Neural progenitor cell (in vitro differentiated cells): ENCODE measurements around the gene TLR8. TPM values are rescaled to one million over a fixed set of nuclear protein-coding genes. Genes with fewer than 3 reads are reported as not detected.
A peak's percentile ranks its signal among the peaks of the same experiment; 100 is the strongest.

ENCODE experiments used
- DNase-seq: peaks from one replicate; pipeline ENCODE4 v3.0.0-alpha.2; 2016; ENCODE audit warnings: low spot score
- H2AFZ ChIP-seq: fragments of 200-600 bp; sonication (generic); replicated peaks from 2 replicates; pipeline ENCODE4 v1.6.1; 2016; ENCODE audit warnings: antibody characterized with exemption
- H3F3A ChIP-seq: fragments of 200-600 bp; sonication (generic); 2 replicates; pipeline ENCODE4 v1.6.1; 2016; ENCODE audit warnings: antibody characterized with exemption, low read depth
- H3K27ac ChIP-seq: fragments of 200-600 bp; sonication (generic); 2 replicates; pipeline ENCODE4 v1.5.1; 2016; ENCODE audit warnings: mild to moderate bottlenecking
- H3K27me3 ChIP-seq: fragments of 200-600 bp; sonication (generic); 2 replicates; pipeline ENCODE4 v1.6.1; 2016; ENCODE audit warnings: mild to moderate bottlenecking, moderate library complexity
- H3K36me3 ChIP-seq: fragments of 200-600 bp; sonication (generic); 2 replicates; pipeline ENCODE4 v1.5.1; 2016
- H3K4me1 ChIP-seq: fragments of 200-600 bp; sonication (generic); 2 replicates; pipeline ENCODE4 v1.6.1; 2016; ENCODE audit warnings: mixed run types
- H3K4me2 ChIP-seq: fragments of 200-600 bp; sonication (generic); 2 replicates; pipeline ENCODE4 v1.6.1; 2016
- H3K4me3 ChIP-seq: fragments of 200-600 bp; sonication (generic); 2 replicates; pipeline ENCODE4 v1.5.1; 2016
- H3K79me2 ChIP-seq: fragments of 200-600 bp; sonication (generic); 2 replicates; pipeline ENCODE4 v1.6.1; 2016; ENCODE audit warnings: low read depth
- H3K9ac ChIP-seq: fragments of 200-600 bp; sonication (generic); 2 replicates; pipeline ENCODE4 v1.6.1; 2016
- H3K9me3 ChIP-seq: fragments of 200-600 bp; sonication (generic); 2 replicates; pipeline ENCODE4 v1.5.1; 2016; ENCODE audit warnings: low read depth
- H4K20me1 ChIP-seq: fragments of 200-600 bp; sonication (generic); 2 replicates; pipeline ENCODE4 v1.6.1; 2016; ENCODE audit warnings: low read depth
- H3K27ac Mint-ChIP-seq: 3 replicates; pipeline ENCODE4 v1.8.0; 2021; ENCODE audit warnings: mixed read lengths
- H3K27me3 Mint-ChIP-seq: 2 replicates; pipeline ENCODE4 v1.8.0; 2022; ENCODE audit warnings: low read depth, mild to moderate bottlenecking, inconsistent platforms, moderate library complexity, mixed read lengths; ENCODE audit not compliant: insufficient read depth
- H3K36me3 Mint-ChIP-seq: 3 replicates; pipeline ENCODE4 v1.8.0; 2021; ENCODE audit warnings: mixed read lengths
- H3K4me1 Mint-ChIP-seq: 3 replicates; pipeline ENCODE4 v1.8.0; 2021; ENCODE audit warnings: mixed read lengths
- H3K4me3 Mint-ChIP-seq: 3 replicates; pipeline ENCODE4 v1.8.0; 2021; ENCODE audit warnings: mild to moderate bottlenecking, moderate library complexity, mixed read lengths
- H3K9me3 Mint-ChIP-seq: 3 replicates; pipeline ENCODE4 v1.8.0; 2020; ENCODE audit warnings: mixed read lengths
- EZH2 ChIP-seq: fragments of 200-600 bp; sonication (generic); IDR thresholded peaks from 2 replicates; pipeline ENCODE4 v1.6.1; 2017; ENCODE audit warnings: antibody characterized with exemption, mild to moderate bottlenecking, moderate library complexity
- EZH2phosphoT487 ChIP-seq: fragments of 200-600 bp; sonication (generic); IDR thresholded peaks from 2 replicates; pipeline ENCODE4 v1.6.1; 2017; ENCODE audit warnings: antibody characterized with exemption
- total RNA-seq: library from RNA; depleted of rRNA; stranded (reverse); fragments of >200 nt; gene quantifications from 2 replicates; pipeline ENCODE4 v1.2.3, GENCODE V29; 2015; ENCODE audit warnings: low replicate concordance
- TF ChIP-seq, protein P1 (sequence below): fragments of 200-600 bp; sonication (generic); IDR thresholded peaks from 2 replicates; pipeline ENCODE4 v1.5.1; 2017; ENCODE audit warnings: antibody characterized with exemption, mild to moderate bottlenecking

TLR8 gene
- total RNA-seq, 1 donor from 2014 or later, result not detected

DNA sequence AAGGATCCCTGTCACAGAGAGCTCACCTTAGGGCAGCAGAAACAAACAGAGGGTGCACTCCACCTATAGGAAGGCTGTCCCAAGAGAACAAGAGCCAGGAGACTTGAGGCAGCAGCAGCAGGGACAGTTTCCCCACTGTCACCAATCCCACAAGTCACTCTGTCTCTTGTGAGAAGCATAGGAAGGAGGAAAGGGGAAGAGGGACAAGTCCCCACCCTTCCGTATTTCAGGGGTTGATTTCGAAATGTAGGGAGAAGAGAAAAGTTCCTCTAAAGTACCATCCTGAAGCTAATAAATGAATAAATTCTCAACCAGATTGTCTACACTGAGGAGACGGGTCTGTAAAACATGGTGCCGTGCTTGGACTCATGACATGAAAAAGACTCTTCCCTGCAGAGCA, 9.5 kb upstream of the TLR8 start:
- H2AFZ ChIP-seq, result no peak overlapping the region
- no peak overlapping the region for H3K4me3 ChIP-seq
- TF ChIP-seq EZH2 (no peak), EZH2phosphoT487 (no peak)
- TF ChIP-seq, protein P1, sequence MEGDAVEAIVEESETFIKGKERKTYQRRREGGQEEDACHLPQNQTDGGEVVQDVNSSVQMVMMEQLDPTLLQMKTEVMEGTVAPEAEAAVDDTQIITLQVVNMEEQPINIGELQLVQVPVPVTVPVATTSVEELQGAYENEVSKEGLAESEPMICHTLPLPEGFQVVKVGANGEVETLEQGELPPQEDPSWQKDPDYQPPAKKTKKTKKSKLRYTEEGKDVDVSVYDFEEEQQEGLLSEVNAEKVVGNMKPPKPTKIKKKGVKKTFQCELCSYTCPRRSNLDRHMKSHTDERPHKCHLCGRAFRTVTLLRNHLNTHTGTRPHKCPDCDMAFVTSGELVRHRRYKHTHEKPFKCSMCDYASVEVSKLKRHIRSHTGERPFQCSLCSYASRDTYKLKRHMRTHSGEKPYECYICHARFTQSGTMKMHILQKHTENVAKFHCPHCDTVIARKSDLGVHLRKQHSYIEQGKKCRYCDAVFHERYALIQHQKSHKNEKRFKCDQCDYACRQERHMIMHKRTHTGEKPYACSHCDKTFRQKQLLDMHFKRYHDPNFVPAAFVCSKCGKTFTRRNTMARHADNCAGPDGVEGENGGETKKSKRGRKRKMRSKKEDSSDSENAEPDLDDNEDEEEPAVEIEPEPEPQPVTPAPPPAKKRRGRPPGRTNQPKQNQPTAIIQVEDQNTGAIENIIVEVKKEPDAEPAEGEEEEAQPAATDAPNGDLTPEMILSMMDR, result no peak
- no peaks in the 10 kb centered on the region for H3K36me3 ChIP-seq
- no peaks in the 10 kb centered on the region for H3K36me3 Mint-ChIP-seq
- H4K20me1 ChIP-seq, result no peaks in the 10 kb centered on the region
- H3K27me3 Mint-ChIP-seq, result peaks cover 7% of the 10 kb centered on the region
- H3K9ac ChIP-seq, result no peak overlapping the region
- no peak overlapping the region for H3K4me2 ChIP-seq
- no peaks in the 10 kb centered on the region for H3K4me1 Mint-ChIP-seq
- no peak for DNase-seq
- no peaks in the 10 kb centered on the region for H3K9me3 ChIP-seq
- no peaks in the 10 kb centered on the region for H3K27me3 ChIP-seq
- no peaks in the 10 kb centered on the region for H3K4me1 ChIP-seq
- H3K27ac ChIP-seq, result no peak overlapping the region
- H3K79me2 ChIP-seq, result no peaks in the 10 kb centered on the region
- no peak overlapping the region for H3K27ac Mint-ChIP-seq
- no peak overlapping the region for H3K4me3 Mint-ChIP-seq
- H3K9me3 Mint-ChIP-seq, result no peaks in the 10 kb centered on the region
- H3F3A ChIP-seq, result no peaks in the 10 kb centered on the region

DNA sequence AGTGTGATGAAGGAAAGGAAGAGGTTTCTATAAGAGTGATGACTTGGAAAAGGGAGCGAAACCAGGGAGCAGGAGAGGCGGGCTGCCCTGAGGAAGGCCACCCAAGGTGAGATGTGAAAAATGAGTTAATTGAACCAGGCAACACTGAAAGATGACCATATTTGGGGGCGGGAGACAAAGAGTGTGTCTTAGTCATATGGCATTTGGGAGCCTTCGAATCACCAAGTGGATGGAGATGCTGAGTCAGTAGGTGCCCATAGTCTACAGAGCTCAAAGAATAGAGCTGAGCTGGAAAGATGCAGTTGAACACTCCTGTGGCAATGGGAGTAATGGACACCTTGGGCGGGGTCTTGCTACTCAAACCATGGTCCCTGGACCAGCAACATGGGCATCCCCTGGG, 8.3 kb upstream of the TLR8 start:
- no peaks in the 10 kb centered on the region for H3K79me2 ChIP-seq
- Mint-ChIP-seq H3K4me3 (no peak overlapping the region), H3K9me3 (no peaks in the 10 kb centered on the region), H3K36me3 (no peaks in the 10 kb centered on the region), H3K27me3 (peaks cover 7% of the 10 kb centered on the region), H3K4me1 (no peaks in the 10 kb centered on the region), H3K27ac (no peak overlapping the region)
- TF ChIP-seq EZH2phosphoT487 (no peak), EZH2 (no peak)
- TF ChIP-seq, protein P1, result no peak
- H3K36me3 ChIP-seq, result no peaks in the 10 kb centered on the region
- no peak for DNase-seq
- H4K20me1 ChIP-seq, result no peaks in the 10 kb centered on the region
- no peak overlapping the region for H3K27ac ChIP-seq
- H2AFZ ChIP-seq, result no peak overlapping the region
- no peaks in the 10 kb centered on the region for H3K27me3 ChIP-seq
- H3K4me2 ChIP-seq, result no peak overlapping the region
- H3K9ac ChIP-seq, result no peak overlapping the region
- no peak overlapping the region for H3K4me3 ChIP-seq
- H3K4me1 ChIP-seq, result no peaks in the 10 kb centered on the region
- no peaks in the 10 kb centered on the region for H3K9me3 ChIP-seq
- no peaks in the 10 kb centered on the region for H3F3A ChIP-seq

DNA sequence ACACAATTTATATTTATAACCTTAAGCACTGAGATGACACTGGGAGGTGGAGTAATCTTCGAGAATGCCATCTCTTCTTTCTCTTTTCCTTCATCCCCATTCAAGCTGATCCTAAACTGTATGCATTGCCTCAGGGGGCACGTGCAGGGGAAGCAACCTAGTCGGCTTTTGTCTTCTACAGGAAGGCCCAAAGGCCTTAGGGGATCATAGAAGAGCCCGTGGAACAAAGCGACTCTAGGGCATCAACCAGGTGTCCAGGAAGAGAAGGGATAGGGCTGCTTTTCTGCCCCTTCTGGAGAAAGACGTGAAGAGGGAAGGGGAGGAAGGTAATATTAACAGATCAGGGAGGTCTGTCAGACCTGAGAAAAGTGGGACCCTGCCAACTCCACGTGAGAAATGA, 6.9 kb upstream of the TLR8 start:
- Histone ChIP-seq H4K20me1 (no peaks in the 10 kb centered on the region), H3K27ac (no peak overlapping the region), H3K9ac (no peak overlapping the region), H3K36me3 (no peaks in the 10 kb centered on the region), H3K79me2 (no peaks in the 10 kb centered on the region), H3K27me3 (no peaks in the 10 kb centered on the region), H2AFZ (no peak overlapping the region), H3K4me1 (no peaks in the 10 kb centered on the region), H3F3A (no peaks in the 10 kb centered on the region), H3K9me3 (no peaks in the 10 kb centered on the region), H3K4me2 (no peak overlapping the region), H3K4me3 (no peak overlapping the region)
- TF ChIP-seq, protein P1, result no peak
- TF ChIP-seq EZH2phosphoT487 (no peak), EZH2 (no peak)
- DNase-seq, result no peak
- no peaks in the 10 kb centered on the region for H3K36me3 Mint-ChIP-seq
- no peaks in the 10 kb centered on the region for H3K4me1 Mint-ChIP-seq
- no peak overlapping the region for H3K4me3 Mint-ChIP-seq
- peaks cover 7% of the 10 kb centered on the region for H3K27me3 Mint-ChIP-seq
- H3K9me3 Mint-ChIP-seq, result no peaks in the 10 kb centered on the region
- no peak overlapping the region for H3K27ac Mint-ChIP-seq

DNA sequence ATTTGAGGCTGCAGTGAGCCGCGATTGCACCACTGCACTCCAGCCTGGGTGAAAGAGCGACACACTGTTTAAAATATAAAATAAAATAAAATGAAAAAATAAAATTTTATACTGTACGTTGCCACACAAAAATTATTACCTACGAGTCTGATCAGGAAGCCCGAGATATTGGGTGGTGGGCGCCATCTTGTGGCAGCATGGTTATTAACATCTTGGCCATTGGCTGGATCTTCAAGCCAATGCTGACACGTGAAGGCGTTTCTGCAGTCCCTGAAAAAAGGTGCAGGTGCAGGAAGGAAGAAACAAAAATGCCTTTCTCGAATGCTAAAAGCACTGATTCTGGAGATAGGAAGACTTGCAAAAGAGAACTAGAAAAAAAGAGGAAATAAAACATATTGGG, 4.9 kb upstream of the TLR8 start:
- no peaks in the 10 kb centered on the region for H3K9me3 ChIP-seq
- no peaks in the 10 kb centered on the region for H3K79me2 ChIP-seq
- H3K4me3 Mint-ChIP-seq, result no peak overlapping the region
- H3K27me3 Mint-ChIP-seq, result peaks cover 6% of the 10 kb centered on the region
- no peaks in the 10 kb centered on the region for H3K27me3 ChIP-seq
- no peaks in the 10 kb centered on the region for H3F3A ChIP-seq
- H3K36me3 Mint-ChIP-seq, result no peaks in the 10 kb centered on the region
- H2AFZ ChIP-seq, result no peak overlapping the region
- H3K4me2 ChIP-seq, result no peak overlapping the region
- TF ChIP-seq EZH2phosphoT487, result no peak
- TF ChIP-seq, protein P1, result peak; percentile 71
- H3K36me3 ChIP-seq, result no peaks in the 10 kb centered on the region
- no peak overlapping the region for H3K4me3 ChIP-seq
- peak; percentile 56 for DNase-seq
- no peaks in the 10 kb centered on the region for H3K9me3 Mint-ChIP-seq
- no peaks in the 10 kb centered on the region for H4K20me1 ChIP-seq
- H3K27ac Mint-ChIP-seq, result no peak overlapping the region
- H3K9ac ChIP-seq, result no peak overlapping the region
- no peaks in the 10 kb centered on the region for H3K4me1 ChIP-seq
- H3K27ac ChIP-seq, result no peak overlapping the region
- H3K4me1 Mint-ChIP-seq, result no peaks in the 10 kb centered on the region
